ENCODE measurements around the gene NTRK2. TPM values are rescaled to one million over a fixed set of nuclear protein-coding genes. Genes with fewer than 3 reads are reported as not detected.

Gene NTRK2
- total RNA-seq, 1 donor from 2014 or later, result 0.36 TPM

DNA sequence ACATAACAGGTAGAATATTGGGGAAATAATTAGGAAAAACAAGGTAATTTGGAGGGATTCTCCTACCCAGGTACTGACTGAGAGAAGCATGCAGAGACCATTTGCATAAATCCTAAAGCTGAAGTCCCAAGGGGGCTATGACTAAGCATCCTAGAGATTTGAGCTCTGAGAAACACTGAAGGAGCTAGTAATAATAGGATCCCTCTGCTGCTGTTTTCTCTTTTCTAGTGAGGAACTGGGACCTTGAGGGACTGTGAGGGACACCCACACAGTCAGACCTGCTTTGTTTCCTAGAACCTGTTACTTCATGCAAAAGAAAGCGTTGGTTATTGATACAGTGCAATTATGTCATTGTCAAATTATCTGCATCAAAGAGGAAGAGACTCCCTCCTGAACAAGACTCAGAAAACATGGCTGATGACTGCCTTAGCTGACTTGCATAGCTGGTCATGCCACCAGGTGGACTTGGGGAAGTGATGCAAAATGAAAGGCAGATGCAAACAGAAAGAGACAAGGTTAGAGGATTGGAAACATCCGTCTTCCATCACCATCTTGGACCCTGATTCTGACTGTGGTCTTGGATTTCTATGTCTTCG, 335.4 kb downstream of the NTRK2 start:
- intact Hi-C loops (cut with micrococcal nuclease), result no loop called here

GRCh38 chr9:85007748-85008147, 338.2 kb downstream of the NTRK2 start:
- intact Hi-C loops (cut with micrococcal nuclease), result no loop called here

DNA sequence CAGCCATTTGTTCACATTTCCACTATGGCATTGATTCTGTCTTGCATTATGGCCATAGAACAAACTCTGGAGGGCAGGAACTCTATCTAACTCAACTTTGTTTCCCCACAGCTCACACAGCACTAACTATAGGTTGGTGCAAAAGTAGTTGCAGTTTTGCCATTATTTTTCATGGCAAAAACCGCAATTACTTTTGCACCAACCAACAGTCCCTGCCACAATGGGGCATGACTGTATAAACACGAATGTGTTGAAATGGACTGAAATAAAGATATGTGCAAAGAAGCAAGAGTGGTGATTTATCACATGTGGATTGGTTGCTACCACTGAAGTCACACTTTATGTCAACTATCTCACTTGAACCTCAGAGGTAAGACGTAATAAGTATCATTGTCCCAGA, 338.7 kb downstream of the NTRK2 start:
- intact Hi-C loops (cut with micrococcal nuclease), result no loop called here

DNA sequence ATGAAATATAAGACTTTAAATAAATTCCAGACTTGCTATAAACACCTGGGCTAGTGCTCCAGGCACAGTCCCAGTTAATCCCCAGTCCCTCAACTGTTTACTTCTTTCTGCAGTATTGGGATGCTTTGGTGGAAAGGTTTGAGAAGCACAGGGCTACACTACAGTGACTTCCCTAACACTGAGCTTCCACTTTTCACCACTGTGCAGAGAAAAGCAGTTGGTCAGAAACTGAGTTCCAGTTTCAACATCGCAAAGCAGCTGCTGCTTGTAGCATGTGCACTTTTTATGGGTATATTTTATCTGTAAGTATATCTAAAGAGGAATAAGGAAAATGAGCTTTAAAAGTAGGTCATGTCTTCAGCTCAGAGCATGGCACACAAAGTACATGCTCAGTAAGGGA, 339.7 kb downstream of the NTRK2 start:
- intact Hi-C loops (cut with micrococcal nuclease), result no loop called here

DNA sequence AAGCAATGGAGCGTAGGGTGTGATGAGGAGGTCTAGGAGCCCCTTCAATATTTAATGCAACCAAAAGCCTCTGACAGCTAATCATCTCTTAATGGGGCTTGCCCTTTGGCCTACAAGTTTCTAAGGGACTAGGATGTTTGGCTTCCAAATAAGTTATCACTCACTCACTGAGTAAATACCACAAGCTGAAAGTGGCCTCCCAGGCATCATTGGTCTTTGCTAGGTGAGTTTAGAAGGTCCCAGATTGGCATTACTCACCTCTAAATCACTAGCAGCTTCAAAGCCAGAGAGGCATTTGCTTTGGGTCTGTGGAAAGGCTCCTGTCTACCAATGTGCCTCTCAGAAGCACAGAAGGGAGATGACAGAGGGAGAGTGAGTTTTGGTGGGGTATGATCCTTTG, 344.2 kb downstream of the NTRK2 start:
- intact Hi-C loops (cut with micrococcal nuclease), result no loop called here

DNA sequence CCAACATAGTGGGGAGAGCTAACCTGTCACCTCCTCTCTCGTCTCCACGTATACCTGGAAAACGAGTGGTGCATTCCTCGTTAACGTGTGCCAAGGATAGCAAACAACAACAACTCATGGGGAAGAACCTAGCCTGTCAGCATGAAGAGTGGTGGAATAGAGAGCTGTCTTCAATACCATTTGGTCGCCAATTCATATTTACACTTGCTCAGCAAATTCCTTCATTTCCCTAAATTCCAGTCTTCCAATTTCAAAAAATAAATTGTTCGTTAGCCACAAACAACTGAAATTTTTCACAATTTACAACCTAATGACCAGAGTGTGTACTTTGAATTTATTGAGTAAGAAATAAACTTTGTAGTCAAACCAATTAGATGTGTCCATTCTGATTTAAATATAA, 344.8 kb downstream of the NTRK2 start:
- intact Hi-C loops (cut with micrococcal nuclease), result no loop called here

GRCh38 chr9:85016384-85017006, 347.0 kb downstream of the NTRK2 start:
- intact Hi-C loops (cut with micrococcal nuclease), result no loop called here

DNA sequence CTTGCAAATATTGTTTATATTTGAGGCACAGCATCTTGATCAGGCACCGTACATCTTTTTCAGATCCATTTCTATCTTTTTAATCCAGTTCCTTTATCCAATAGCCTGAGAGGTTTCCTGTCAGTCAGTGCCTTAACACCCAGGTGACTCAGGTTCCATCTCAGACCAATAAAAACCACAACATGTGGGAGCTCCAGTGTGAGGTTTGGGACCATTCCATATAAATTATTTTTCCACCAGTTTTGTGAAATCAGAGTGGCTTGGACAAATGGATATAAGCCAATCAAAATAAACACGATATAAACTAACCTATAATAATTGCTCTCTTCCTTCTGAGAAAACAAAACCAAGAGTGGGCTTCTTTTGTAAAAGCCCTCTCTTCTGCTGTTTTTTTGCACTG, 351.3 kb downstream of the NTRK2 start:
- intact Hi-C loops (cut with micrococcal nuclease), result no loop called here

DNA sequence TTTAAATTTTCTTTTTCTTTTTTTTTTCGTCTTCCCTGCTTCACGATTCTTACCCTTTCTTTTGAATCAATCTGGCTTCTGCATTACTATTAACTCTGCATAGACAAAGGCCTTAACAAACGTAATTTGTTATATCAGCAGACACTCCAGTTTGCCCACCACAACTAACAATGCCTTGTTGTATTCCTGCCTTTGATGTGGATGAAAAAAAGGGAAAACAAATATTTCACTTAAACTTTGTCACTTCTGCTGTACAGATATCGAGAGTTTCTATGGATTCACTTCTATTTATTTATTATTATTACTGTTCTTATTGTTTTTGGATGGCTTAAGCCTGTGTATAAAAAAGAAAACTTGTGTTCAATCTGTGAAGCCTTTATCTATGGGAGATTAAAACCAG, 352.2 kb downstream of the NTRK2 start:
- intact Hi-C loops (cut with micrococcal nuclease), result no loop called here

GRCh38 chr9:85024374-85024773, 354.8 kb downstream of the NTRK2 start:
- intact Hi-C loops (cut with micrococcal nuclease), result no loop called here

DNA sequence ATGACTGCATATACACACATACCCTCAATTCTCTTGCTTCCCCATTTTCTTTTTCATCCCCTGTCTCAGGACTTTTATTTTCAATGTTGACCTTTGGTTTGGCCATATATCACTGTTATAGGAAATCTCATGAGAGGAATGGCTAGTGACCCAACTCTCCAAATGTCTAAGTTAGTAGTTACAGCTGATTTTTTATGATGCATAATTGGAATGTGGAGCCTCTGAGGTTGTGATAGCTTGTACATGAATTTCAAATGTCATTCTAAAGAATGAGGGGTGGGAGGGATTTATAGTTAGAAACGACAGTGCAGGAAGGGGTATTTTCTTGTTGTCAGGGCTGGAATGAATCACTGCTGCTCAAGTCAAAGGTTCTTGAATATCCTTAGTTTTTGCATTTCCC, 356.1 kb downstream of the NTRK2 start:
- intact Hi-C loops (cut with micrococcal nuclease), result no loop called here

- intact Hi-C loops (cut with micrococcal nuclease), result no loop called here
These were observed 358.3 kb downstream of the NTRK2 start for GRCh38 chr9:85027870-85028269.

GRCh38 chr9:85030316-85030715, 360.8 kb downstream of the NTRK2 start:
- intact Hi-C loops (cut with micrococcal nuclease), result no loop called here

DNA sequence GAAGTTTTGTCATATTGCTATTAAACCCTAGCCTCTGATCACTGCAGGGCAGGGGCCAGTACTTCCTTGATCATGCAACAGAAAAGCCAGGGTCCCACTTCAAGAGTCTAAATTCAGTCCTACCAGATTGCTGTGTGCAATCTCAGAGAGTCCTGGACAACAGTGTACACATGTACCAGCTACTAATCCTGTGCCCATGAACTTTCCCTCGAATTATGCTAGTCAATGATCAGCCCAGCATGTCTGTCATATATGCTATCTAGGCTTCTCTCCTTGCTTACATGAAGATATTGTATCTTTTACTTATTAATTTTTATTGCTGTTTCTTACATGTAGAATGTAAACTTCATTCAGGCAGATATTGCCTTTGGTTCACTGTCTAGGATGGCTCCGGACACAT, 367.0 kb downstream of the NTRK2 start:
- intact Hi-C loops (cut with micrococcal nuclease), result no loop called here

DNA sequence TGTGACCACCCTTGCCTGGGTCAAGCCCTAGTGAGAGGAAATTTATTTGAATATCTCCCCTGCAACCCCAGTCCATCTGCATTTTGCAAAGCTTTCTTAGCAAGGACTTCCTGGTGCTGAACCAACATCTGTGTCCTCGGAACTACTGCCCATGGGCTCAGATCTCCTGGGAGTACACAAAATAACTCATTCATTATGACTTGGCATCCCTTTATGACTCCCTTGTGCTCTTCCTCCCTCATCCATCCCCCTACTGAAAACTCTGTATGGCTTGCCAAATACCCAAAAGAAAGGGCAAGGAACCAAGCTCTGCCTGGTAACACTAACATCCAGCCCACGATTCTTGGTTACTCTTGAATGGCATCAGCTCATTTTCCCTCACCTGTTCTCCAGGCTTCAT, 368.5 kb downstream of the NTRK2 start:
- intact Hi-C loops (cut with micrococcal nuclease), result no loop called here

DNA sequence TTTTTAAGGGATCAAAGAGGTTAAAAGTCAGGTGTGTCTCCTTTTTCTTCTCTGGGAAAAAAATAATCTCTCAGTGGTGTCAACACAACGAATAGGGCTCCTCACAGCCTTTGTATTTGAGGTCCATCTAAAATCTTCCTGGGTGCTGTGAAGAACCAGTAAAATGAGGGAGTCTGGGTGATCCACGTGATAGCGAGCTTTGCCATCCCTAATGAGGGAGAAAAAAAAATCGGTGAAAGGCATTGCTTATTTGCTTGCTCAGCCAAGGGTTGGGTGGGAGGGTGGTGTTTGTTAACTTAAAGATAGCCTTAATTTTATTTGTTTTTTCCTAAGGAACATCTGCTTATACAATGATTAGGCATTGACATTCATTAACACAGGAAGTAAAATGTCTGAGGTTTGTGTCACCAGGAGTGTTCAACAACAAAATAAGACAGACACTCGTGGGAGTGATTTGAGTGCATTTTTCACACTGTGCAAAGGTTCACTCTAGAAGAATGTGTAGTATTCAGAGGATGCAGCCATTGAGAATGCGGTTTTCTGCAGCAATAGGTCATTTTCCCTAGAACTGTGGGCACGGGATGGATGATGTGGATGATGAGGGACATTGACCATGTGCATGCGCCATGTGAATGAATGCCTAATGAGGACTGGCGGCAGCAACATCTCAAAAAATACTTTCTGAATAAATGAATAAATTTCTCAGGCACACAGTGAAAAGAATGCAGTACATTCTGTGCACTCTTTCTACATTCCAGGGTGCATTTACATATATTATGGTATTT, 369.5 kb downstream of the NTRK2 start:
- intact Hi-C loops (cut with micrococcal nuclease), result no loop called here

GRCh38 chr9:85040146-85040545, 370.6 kb downstream of the NTRK2 start:
- intact Hi-C loops (cut with micrococcal nuclease), result no loop called here

DNA sequence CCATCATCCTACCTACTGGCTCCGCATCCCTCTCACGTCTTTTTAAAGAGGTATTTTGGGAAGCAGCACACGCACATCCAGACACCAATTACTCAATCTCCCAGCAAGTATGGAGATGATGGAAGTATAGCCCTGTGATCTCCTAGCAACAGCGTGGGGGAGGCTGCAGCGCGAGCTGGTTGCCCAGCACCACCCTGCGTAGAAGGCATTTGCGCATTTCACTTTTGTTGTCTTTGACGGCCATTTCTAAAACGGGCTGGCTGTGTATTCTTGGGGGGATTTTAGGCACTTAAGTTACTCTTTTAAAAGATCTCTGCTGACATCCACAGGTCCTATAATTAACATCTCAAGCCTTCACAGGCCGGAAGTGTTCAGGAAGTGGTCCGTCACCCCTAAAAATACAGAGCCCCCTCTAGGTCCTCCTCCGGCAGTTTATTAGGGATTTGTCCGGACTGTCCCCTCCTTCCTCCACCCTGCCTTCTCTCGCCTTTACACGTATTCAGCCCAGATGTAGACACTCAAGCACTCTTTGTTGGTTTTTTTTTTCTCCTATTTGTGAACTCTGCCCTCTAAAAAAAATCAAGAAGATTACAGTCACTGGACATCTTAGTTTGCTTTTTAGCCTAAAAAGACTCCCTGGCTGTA, 371.4 kb downstream of the NTRK2 start:
- intact Hi-C loops (cut with micrococcal nuclease), result no loop called here

- intact Hi-C loops (cut with micrococcal nuclease), result no loop called here
These were observed 372.1 kb downstream of the NTRK2 start for GRCh38 chr9:85041466-85042137.

- intact Hi-C loops (cut with micrococcal nuclease), result no loop called here
These were observed 373.6 kb downstream of the NTRK2 start for GRCh38 chr9:85042981-85043647.

DNA sequence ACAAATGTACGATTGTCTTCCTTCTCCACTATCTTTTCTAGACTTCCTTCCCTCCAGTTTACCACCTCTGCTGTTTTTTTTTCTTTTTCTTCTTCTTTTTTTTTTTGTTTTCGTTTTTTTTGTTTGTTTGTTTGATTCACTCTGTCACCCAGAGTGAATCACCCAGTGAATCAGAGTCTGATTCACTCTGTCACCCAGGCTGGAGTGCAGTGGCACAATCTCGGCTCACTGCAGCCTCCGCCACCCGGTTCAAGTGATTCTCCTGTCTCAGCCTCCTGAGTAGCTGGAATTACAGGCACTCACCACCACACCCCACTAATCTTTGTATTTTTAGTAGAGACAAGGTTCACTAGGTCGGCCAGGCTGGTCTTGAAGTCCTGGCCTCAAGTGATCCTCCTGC, 375.7 kb downstream of the NTRK2 start:
- intact Hi-C loops (cut with micrococcal nuclease), result no loop called here
